ENCODE results near the gene PHACTR1. TPM values are rescaled to one million over a fixed set of nuclear protein-coding genes. Genes with fewer than 3 reads are reported as not detected.

The PHACTR1 gene
- polyA plus RNA-seq, 2 of the 4 experiments (the other 2 are of a cell fraction) = not detected

DNA sequence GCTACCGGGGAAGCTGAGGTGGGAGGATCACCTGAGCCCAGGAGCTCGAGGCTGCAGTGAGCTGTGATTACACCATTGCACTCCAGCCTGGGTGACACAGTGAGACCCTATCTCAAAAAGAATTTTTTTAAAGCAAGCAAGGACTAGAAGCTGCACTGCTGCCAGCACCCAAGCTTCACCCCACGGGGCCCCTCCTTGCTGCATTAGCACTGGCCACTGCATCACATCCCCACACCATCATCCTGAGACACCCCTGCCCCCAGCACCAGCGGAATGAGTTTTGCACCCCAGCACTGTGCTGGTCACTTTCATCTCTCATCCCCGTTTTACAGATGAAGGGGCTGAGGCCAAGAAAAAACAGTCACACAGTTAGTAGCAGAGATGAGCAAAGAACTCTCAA, 580.8 kb downstream of the PHACTR1 start:
- no peak for TF ChIP-seq RFX5 (IDR thresholded peaks at IDR 0.05)
- TF ChIP-seq FOSL2 (IDR thresholded peaks at IDR 0.05) = no peak
- no peak for TF ChIP-seq FOSL2 (CRISPR knock-in tag; IDR thresholded peaks at IDR 0.05)
- no peak for TF ChIP-seq GATA3 (IDR thresholded peaks at IDR 0.05; ENCODE audit: borderline replicate concordance)
- no peak for TF ChIP-seq HOXA7 (CRISPR knock-in tag; IDR thresholded peaks at IDR 0.05)
- TF ChIP-seq CEBPB (IDR thresholded peaks at IDR 0.05) = no peak
- no peak for TF ChIP-seq HES2 (IDR thresholded peaks at IDR 0.05)
- Histone ChIP-seq H3K4me1 (peaks cover 8% of the 10 kb centered on the region), H3K4me2 (no peak overlapping the region), H3K9me3 (no peaks in the 10 kb centered on the region), H3K27ac (no peak overlapping the region), H3K4me3 (no peak overlapping the region)
- WGBS (ENCODE audit: missing lambda C conversion rate) = 93% methylated on average over 4 of the region's 5 CpGs
- no peak for DNase-seq (ENCODE audit: low read depth in 1 of 2, low spot score in 1 of 2)
- ATAC-seq = no peak
- ChIA-PET POLR2A (interaction anchor here (2.1 kb wide), 1 partner anchor 31 kb away, joined by 5 read pairs; the partner anchor contains the start of gene TBC1D7), CTCF (interaction anchor here (1.0 to 1.3 kb wide), 3 partner anchors 14 to 386 kb away, joined by 3 read pairs; no protein-coding TSS in a partner anchor)
- no peak for FAIRE-seq

- POLR2A ChIA-PET = interaction anchor here (2.1 kb wide), 1 partner anchor 30 kb away, joined by 5 read pairs; the partner anchor contains the start of gene TBC1D7
- Histone ChIP-seq H3K4me3 (no peak overlapping the region), H3K27ac (peak overlapping the region in 1 of 2 experiments; percentile 87; a peak in 1 of 6 replicates), H3K9me3 (no peaks in the 10 kb centered on the region), H3K4me2 (no peak overlapping the region), H3K4me1 (peaks cover 19% of the 10 kb centered on the region)
- CTCF ChIA-PET = interaction anchor here (0.9 to 1.3 kb wide), 4 partner anchors 11 to 387 kb away, joined by 3 read pairs; no protein-coding TSS in a partner anchor
- FAIRE-seq (no peak), DNase-seq (ENCODE audit: low read depth in 1 of 2, low spot score in 1 of 2) (no peak), ATAC-seq (no peak)
- no peak for TF ChIP-seq RCOR1 (IDR thresholded peaks at IDR 0.05; ENCODE audit: low read depth, low read length)
- TF ChIP-seq HDAC2 (IDR thresholded peaks at IDR 0.05) = no peak
- no peak for TF ChIP-seq HEYL (CRISPR knock-in tag; IDR thresholded peaks at IDR 0.05)
- no peak for TF ChIP-seq TFCP2L1 (CRISPR knock-in tag; IDR thresholded peaks at IDR 0.05)
- no peak for TF ChIP-seq HOXA7 (CRISPR knock-in tag; IDR thresholded peaks at IDR 0.05)
- TF ChIP-seq RNF2 (IDR thresholded peaks at IDR 0.05; ENCODE audit: borderline replicate concordance, low read depth) = no peak
- TF ChIP-seq EHMT2 (IDR thresholded peaks at IDR 0.05; ENCODE audit: low read depth) = no peak
- TF ChIP-seq HOXB13 (CRISPR knock-in tag; IDR thresholded peaks at IDR 0.05; ENCODE audit: low read depth) = no peak
- no peak for TF ChIP-seq JUN (IDR thresholded peaks at IDR 0.05)
- TF ChIP-seq, protein P1, sequence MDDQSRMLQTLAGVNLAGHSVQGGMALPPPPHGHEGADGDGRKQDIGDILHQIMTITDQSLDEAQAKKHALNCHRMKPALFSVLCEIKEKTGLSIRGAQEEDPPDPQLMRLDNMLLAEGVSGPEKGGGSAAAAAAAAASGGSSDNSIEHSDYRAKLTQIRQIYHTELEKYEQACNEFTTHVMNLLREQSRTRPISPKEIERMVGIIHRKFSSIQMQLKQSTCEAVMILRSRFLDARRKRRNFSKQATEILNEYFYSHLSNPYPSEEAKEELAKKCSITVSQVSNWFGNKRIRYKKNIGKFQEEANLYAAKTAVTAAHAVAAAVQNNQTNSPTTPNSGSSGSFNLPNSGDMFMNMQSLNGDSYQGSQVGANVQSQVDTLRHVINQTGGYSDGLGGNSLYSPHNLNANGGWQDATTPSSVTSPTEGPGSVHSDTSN (IDR thresholded peaks at IDR 0.05) = no peak
- no peak for TF ChIP-seq ZFP36 (IDR thresholded peaks at IDR 0.05; ENCODE audit: borderline replicate concordance, partially characterized antibody)
- no peak for TF ChIP-seq USF2 (IDR thresholded peaks at IDR 0.05)
- no peak for TF ChIP-seq GATA3 (IDR thresholded peaks at IDR 0.05; ENCODE audit: borderline replicate concordance)
- TF ChIP-seq, protein P2, sequence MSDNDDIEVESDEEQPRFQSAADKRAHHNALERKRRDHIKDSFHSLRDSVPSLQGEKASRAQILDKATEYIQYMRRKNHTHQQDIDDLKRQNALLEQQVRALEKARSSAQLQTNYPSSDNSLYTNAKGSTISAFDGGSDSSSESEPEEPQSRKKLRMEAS (IDR thresholded peaks at IDR 0.05) = no peak
- TF ChIP-seq MAFK (IDR thresholded peaks at IDR 0.05; ENCODE audit: partially characterized antibody) = no peak
- no peak for TF ChIP-seq FOSL2 (IDR thresholded peaks at IDR 0.05)
- no peak for TF ChIP-seq FOSL2 (CRISPR knock-in tag; IDR thresholded peaks at IDR 0.05)
- no peak for TF ChIP-seq POLR2AphosphoS2 (conservative IDR thresholded peaks at IDR 0.05; ENCODE audit: low read length)
- WGBS (ENCODE audit: missing lambda C conversion rate) = 74% methylated on average over 3 of the region's 3 CpGs
Measured at GRCh38 chr6:13298446-13298845, 581.9 kb downstream of the PHACTR1 start.

DNA sequence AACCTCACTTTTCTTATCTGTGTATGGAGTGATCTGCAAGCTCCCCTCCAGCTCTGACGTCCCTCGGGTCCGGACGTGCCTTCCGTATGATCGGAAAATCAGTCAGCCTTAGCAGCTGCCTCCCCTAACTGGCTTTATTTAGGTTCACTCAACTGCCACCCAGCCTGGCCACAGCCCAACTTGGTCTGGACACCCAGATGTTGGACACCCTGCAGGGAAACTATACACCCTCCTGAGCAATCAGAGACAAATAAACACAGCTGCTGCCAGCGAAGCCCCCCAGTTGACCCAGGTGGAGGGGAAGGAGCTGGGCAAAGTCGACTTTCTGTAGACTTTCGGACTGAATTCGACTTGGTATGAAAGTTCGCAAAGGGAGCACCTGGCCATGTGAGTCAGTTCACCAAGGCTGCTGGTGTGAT, 582.8 kb downstream of the PHACTR1 start:
- FAIRE-seq (no peak), DNase-seq (ENCODE audit: low read depth in 1 of 2, low spot score in 1 of 2) (no peak), ATAC-seq (no peak)
- CTCF ChIA-PET = interaction anchor here (0.9 to 1.3 kb wide), 3 partner anchors 9 to 33 kb away, joined by 3 read pairs; no protein-coding TSS in a partner anchor
- H3K9me3 ChIP-seq = no peaks in the 10 kb centered on the region
- H3K4me2 ChIP-seq = no peak overlapping the region
- peak overlapping the region in 1 of 2 experiments; percentile 87; a peak in 1 of 6 replicates for H3K27ac ChIP-seq
- POLR2A ChIA-PET = interaction anchor here (1.1 kb wide), 1 partner anchor 29 kb away, joined by 5 read pairs; the partner anchor contains the start of gene TBC1D7
- H3K4me3 ChIP-seq = no peak overlapping the region
- H3K4me1 ChIP-seq = peaks cover 29% of the 10 kb centered on the region
- WGBS (ENCODE audit: missing lambda C conversion rate) = 94% methylated on average over 11 of the region's 11 CpGs
- TF ChIP-seq MAZ (IDR thresholded peaks at IDR 0.05; ENCODE audit: borderline replicate concordance, low read depth, low read length) = no peak
- no peak for TF ChIP-seq CHD2 (IDR thresholded peaks at IDR 0.05; ENCODE audit: low read length, partially characterized antibody)
- TF ChIP-seq RAD21 (conservative IDR thresholded peaks at IDR 0.05 in 1 of 2, IDR thresholded peaks at IDR 0.05 in 1 of 2) = no peak
- TF ChIP-seq KDM5A (IDR thresholded peaks at IDR 0.05) = no peak
- TF ChIP-seq, protein P3, sequence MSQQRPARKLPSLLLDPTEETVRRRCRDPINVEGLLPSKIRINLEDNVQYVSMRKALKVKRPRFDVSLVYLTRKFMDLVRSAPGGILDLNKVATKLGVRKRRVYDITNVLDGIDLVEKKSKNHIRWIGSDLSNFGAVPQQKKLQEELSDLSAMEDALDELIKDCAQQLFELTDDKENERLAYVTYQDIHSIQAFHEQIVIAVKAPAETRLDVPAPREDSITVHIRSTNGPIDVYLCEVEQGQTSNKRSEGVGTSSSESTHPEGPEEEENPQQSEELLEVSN (IDR thresholded peaks at IDR 0.05; ENCODE audit: borderline replicate concordance, low read depth) = no peak
- TF ChIP-seq MYC (IDR thresholded peaks at IDR 0.05; ENCODE audit: borderline replicate concordance, low read length) = no peak
- no peak for TF ChIP-seq RFX5 (IDR thresholded peaks at IDR 0.05)
- no peak for TF ChIP-seq JUNB (IDR thresholded peaks at IDR 0.05)
- TF ChIP-seq ESRRA (IDR thresholded peaks at IDR 0.05; ENCODE audit: borderline replicate concordance, low read length) = no peak
- no peak for TF ChIP-seq RARB (CRISPR knock-in tag; IDR thresholded peaks at IDR 0.05)
- TF ChIP-seq CEBPB (IDR thresholded peaks at IDR 0.05) = no peak
- TF ChIP-seq CBX2 (IDR thresholded peaks at IDR 0.05; ENCODE audit: borderline replicate concordance, low read depth) = no peak
- TF ChIP-seq, protein P2 (IDR thresholded peaks at IDR 0.05) = no peak
- TF ChIP-seq ZC3H11A (IDR thresholded peaks at IDR 0.05) = no peak

Measured in A549 (cell line).